HG03565 (cell line): ENCODE data around the gene RBM39.
"Not testable (repeated sequence)": the region's sequence is repeated elsewhere in the genome, so short reads cannot be mapped to it uniquely, and the experiment has no call there.

Source experiments
- ATAC-seq: cut with Tn5 transposase; IDR thresholded peaks from one replicate; pipeline ENCODE4 v1.9.1; 2021; ENCODE audit warnings: mild to moderate bottlenecking, moderate library complexity; ENCODE audit not compliant: unreplicated experiment

Gene RBM39

DNA sequence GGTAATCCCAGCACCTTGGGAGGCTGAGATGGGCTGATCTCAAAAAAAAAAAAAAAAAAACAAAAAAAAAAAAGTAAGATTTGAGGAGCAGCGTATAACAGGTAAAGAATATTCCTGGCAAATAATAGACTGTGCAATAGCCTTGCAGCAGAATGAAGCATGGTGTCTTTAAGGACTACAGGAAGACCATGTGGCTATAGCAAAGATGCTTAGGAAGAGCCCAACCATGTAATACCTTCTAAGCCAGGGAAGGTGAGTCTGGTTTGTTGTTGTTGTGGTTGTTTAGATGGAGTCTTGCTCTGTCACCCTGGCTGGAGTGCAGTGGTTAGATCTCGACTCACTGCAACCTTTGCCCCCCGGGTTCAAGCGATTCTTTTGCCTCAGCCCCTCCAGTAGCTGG, 14.3 kb upstream of the RBM39 start:
- ATAC-seq = no peak

GRCh38 chr20:35750611-35751010, 8.6 kb upstream of the RBM39 start:
- no peak for ATAC-seq

DNA sequence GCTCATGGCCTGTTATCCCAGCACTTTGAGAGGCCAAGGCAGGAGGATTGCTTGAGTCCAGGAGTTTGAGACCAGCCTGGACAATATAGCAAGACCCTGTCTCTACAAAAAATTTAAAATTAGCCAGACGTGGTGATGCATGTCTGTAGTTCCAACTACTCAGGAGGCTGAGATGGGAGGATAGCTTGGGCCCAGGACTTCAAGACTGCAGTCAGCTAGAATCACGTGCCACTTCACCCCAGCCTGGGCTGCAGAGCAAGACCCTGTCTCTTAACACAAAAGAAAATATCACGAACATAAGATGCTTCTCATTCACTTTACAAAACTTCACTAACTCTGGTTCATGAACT, 2.4 kb upstream of the RBM39 start:
- not testable (repeated sequence) for ATAC-seq

- no peak for ATAC-seq
These were observed 1.8 kb upstream of the RBM39 start for GRCh38 chr20:35743693-35744491.

- no peak for ATAC-seq
These were observed 872 bp upstream of the RBM39 start for GRCh38 chr20:35742741-35743523.

DNA sequence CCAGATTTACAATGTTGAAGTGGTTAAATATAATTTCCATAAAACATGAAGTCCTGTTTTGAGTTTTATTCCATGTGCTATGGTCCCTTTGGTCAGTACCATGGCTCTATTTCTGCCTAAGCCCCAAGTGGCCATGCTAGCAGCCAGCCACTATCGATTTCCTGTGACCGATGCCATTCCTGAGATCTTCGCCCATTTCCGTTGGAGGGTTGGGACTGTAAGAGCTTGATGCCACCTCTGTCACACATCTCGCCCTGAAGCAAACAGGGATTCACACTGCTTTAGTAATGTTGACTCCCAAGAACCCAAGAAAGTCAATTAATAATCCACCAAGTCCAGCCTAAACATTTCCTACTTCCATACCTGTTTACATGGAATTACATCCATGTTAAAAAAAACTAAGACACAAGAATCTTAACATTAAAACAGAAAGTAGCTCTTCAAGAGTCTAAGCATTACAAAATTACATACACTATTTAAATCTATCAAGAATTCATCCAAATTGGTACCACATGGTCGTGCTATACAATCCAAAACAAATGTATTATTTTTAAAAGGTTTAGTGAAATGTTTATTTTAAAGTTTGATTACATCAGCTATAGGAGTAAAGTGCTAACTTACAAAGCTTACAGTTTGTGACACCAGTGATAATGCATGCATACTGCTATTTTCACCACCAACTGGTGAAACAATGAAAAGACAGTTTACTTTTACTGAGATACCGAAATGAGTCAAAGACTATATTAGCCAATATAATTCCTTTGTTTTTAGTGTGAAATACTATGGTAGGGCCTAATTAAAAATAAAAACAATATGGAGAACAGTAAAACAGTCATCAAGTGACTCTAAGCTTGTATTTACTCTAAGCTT, 2.5 kb downstream of the RBM39 start:
- ATAC-seq = no peak

GRCh38 chr20:35738410-35739179, 3.5 kb downstream of the RBM39 start:
- ATAC-seq = no peak

DNA sequence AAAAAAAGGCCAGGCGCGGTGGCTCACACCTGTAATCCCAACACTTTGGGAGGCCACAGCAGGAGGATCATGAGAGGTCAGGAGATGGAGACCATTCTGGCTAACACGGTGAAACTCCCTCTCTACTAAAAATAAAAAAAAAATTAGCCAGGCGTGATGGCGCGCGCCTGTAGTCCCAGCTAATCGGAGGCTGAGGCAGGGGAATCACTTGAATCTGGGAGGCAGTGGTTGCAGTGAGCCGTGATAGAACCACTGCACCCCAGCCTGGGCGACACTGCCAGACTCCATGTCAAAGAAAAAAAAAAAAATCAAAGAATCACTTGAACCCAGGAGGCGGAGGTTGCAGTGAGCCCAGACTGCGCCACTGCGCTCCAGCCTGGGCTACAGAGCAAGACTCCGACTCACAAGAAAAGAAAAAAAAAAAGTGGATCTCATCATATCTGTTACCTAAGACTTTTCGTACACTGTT, 4.2 kb downstream of the RBM39 start:
- ATAC-seq = no peak

GRCh38 chr20:35735826-35736470, 6.1 kb downstream of the RBM39 start:
- ATAC-seq = no peak

- no peak for ATAC-seq
These were observed 7.0 kb downstream of the RBM39 start for GRCh38 chr20:35734777-35735649.

DNA sequence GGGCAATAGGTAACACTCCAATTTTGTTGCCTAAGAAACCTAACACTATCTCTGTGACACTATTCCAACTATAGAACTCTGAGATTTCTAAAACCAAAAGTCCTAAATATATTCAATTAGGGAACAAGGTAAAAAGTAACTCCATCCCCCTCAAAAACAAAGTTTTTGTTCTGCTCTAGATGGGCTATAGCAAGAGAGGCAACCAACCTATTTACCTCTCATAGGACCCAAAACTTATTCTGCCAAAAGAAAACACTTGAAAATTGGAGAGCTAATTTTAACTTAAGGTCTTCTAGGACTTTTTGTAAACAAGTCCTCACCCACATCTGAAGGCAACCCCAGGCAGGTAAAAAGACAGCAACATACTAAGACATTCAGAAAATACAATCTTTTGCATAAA, 7.7 kb downstream of the RBM39 start:
- no peak for ATAC-seq

DNA sequence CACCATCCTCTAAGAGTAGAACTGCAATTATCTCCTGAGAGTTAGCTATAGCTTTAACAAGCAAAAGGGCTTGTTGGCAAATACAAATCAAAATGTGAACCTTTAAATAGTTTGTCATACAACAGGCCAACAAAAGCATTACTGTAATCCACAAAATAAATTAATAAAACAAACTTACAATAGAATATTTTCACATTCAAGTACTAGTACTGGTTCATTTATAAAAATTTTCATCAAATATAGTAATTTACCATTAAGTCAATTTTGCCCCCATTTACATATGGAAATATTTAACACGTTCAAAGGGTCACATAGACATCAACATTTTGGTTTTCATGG, 9.4 kb downstream of the RBM39 start:
- ATAC-seq = no peak

GRCh38 chr20:35731862-35732643, 10.0 kb downstream of the RBM39 start:
- ATAC-seq = no peak

- ATAC-seq = no peak
These were observed 10.6 kb downstream of the RBM39 start for GRCh38 chr20:35731469-35731788.

- no peak for ATAC-seq
These were observed 11.2 kb downstream of the RBM39 start for GRCh38 chr20:35730583-35731468.

DNA sequence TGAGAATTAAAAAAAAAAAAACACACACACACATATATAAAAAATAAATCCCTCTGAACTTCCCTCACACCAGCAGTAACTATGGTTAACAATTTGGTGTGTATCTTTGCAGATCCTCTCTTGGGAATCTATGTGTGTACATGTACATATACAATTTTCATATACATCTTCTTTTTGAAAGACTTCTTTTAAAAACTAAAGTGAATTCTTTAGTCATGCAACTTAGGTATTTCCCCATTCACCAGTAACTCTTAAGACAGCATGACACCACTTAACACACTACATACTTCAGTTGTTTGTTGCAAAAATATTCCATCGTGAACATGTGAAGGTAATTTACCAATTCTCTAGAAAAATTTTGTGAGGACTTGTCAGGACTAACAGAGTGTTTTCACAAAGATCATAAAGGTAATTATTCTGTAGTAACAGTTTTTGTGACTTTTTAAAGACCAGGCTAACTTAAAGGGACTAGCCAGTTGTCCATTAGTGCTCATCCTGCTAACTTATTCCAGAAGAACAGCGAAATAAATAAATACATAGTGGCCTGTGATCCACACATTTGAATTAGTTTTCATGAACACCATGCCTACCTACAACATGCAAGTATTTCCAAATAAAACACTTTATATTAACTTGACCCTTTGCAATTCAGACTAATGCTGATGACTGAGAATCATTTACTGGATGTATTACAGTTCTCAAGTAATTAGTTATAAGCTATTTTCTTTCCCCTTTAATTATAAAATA, 12.1 kb downstream of the RBM39 start:
- ATAC-seq = no peak

- ATAC-seq = no peak
These were observed 12.7 kb downstream of the RBM39 start for GRCh38 chr20:35729283-35729807.
